ENCODE data around the gene PRKX. TPM values are rescaled to one million over a fixed set of nuclear protein-coding genes. Genes with fewer than 3 reads are reported as not detected.
"Not testable (repeated sequence)": the region's sequence is repeated elsewhere in the genome, so short reads cannot be mapped to it uniquely, and the experiment has no call there.

Gene PRKX
- total RNA-seq, 1 donor from 2014 or later, result 64.3 TPM

- no peak for TF ChIP-seq CTCF (IDR thresholded peaks at IDR 0.05; ENCODE audit: partially characterized antibody, unreplicated experiment)
- H3K27ac Mint-ChIP-seq (ENCODE audit: unreplicated experiment), result no peak overlapping the region
Observed at GRCh38 chrX:3581609-3582108, 131.8 kb downstream of the PRKX start.

GRCh38 chrX:3577551-3577950, 135.9 kb downstream of the PRKX start:
- DNase-seq, result no peak
- no peaks in the 10 kb centered on the region for H3K27me3 Mint-ChIP-seq (ENCODE audit: unreplicated experiment)
- peaks cover 5% of the 10 kb centered on the region for H3K4me1 Mint-ChIP-seq (ENCODE audit: low read depth, unreplicated experiment)
- no peaks in the 10 kb centered on the region for H3K36me3 Mint-ChIP-seq (ENCODE audit: unreplicated experiment)
- H3K4me3 Mint-ChIP-seq (ENCODE audit: unreplicated experiment), result no peak overlapping the region
- TF ChIP-seq CTCF (IDR thresholded peaks at IDR 0.05; ENCODE audit: partially characterized antibody, unreplicated experiment), result no peak
- no peak overlapping the region for H3K27ac Mint-ChIP-seq (ENCODE audit: unreplicated experiment)
- H3K9me3 Mint-ChIP-seq (ENCODE audit: unreplicated experiment), result peaks cover 2% of the 10 kb centered on the region

More at GRCh38 chrX:3581609-3582108, 131.8 kb downstream of the PRKX start:
- H3K9me3 Mint-ChIP-seq (ENCODE audit: unreplicated experiment), result peaks cover 2% of the 10 kb centered on the region
- no peak overlapping the region for H3K4me3 Mint-ChIP-seq (ENCODE audit: unreplicated experiment)
- no peak for DNase-seq
- no peaks in the 10 kb centered on the region for H3K36me3 Mint-ChIP-seq (ENCODE audit: unreplicated experiment)
- H3K27me3 Mint-ChIP-seq (ENCODE audit: unreplicated experiment), result no peaks in the 10 kb centered on the region
- peaks cover 5% of the 10 kb centered on the region for H3K4me1 Mint-ChIP-seq (ENCODE audit: low read depth, unreplicated experiment)

GRCh38 chrX:3576886-3577501, 136.5 kb downstream of the PRKX start:
- peaks cover 5% of the 10 kb centered on the region for H3K4me1 Mint-ChIP-seq (ENCODE audit: low read depth, unreplicated experiment)
- no peaks in the 10 kb centered on the region for H3K36me3 Mint-ChIP-seq (ENCODE audit: unreplicated experiment)
- TF ChIP-seq CTCF (IDR thresholded peaks at IDR 0.05; ENCODE audit: partially characterized antibody, unreplicated experiment), result no peak
- no peak overlapping the region for H3K4me3 Mint-ChIP-seq (ENCODE audit: unreplicated experiment)
- no peaks in the 10 kb centered on the region for H3K27me3 Mint-ChIP-seq (ENCODE audit: unreplicated experiment)
- H3K27ac Mint-ChIP-seq (ENCODE audit: unreplicated experiment), result peak overlapping the region; percentile 84
- no peaks in the 10 kb centered on the region for H3K9me3 Mint-ChIP-seq (ENCODE audit: unreplicated experiment)
- DNase-seq, result no peak

- H3K4me3 Mint-ChIP-seq (ENCODE audit: unreplicated experiment), result no peak overlapping the region
- TF ChIP-seq CTCF (IDR thresholded peaks at IDR 0.05; ENCODE audit: partially characterized antibody, unreplicated experiment), result no peak
- H3K4me1 Mint-ChIP-seq (ENCODE audit: low read depth, unreplicated experiment), result no peaks in the 10 kb centered on the region
- H3K27ac Mint-ChIP-seq (ENCODE audit: unreplicated experiment), result no peak overlapping the region
- H3K27me3 Mint-ChIP-seq (ENCODE audit: unreplicated experiment), result peaks cover 1% of the 10 kb centered on the region
- H3K9me3 Mint-ChIP-seq (ENCODE audit: unreplicated experiment), result no peaks in the 10 kb centered on the region
- DNase-seq, result no peak
- H3K36me3 Mint-ChIP-seq (ENCODE audit: unreplicated experiment), result no peaks in the 10 kb centered on the region
Observed at GRCh38 chrX:3567686-3568085, 145.8 kb downstream of the PRKX start.

- no peaks in the 10 kb centered on the region for H3K36me3 Mint-ChIP-seq (ENCODE audit: unreplicated experiment)
- H3K4me1 Mint-ChIP-seq (ENCODE audit: low read depth, unreplicated experiment), result no peaks in the 10 kb centered on the region
- no peaks in the 10 kb centered on the region for H3K9me3 Mint-ChIP-seq (ENCODE audit: unreplicated experiment)
- H3K4me3 Mint-ChIP-seq (ENCODE audit: unreplicated experiment), result no peak overlapping the region
- TF ChIP-seq CTCF (IDR thresholded peaks at IDR 0.05; ENCODE audit: partially characterized antibody, unreplicated experiment), result no peak
- no peak overlapping the region for H3K27ac Mint-ChIP-seq (ENCODE audit: unreplicated experiment)
- DNase-seq, result no peak
- H3K27me3 Mint-ChIP-seq (ENCODE audit: unreplicated experiment), result peaks cover 1% of the 10 kb centered on the region
Observed at GRCh38 chrX:3563451-3563850, 150.0 kb downstream of the PRKX start.

GRCh38 chrX:3560010-3560409, 153.4 kb downstream of the PRKX start:
- H3K27me3 Mint-ChIP-seq (ENCODE audit: unreplicated experiment); DNase-seq; H3K36me3 Mint-ChIP-seq (ENCODE audit: unreplicated experiment); H3K4me3 Mint-ChIP-seq (ENCODE audit: unreplicated experiment); H3K9me3 Mint-ChIP-seq (ENCODE audit: unreplicated experiment); H3K27ac Mint-ChIP-seq (ENCODE audit: unreplicated experiment); H3K4me1 Mint-ChIP-seq (ENCODE audit: low read depth, unreplicated experiment): not testable (repeated sequence)
